H1 (cell line): ENCODE data around the gene EMP2. TPM values are rescaled to one million over a fixed set of nuclear protein-coding genes. Genes with fewer than 3 reads are reported as not detected.

Source experiments
- CTCF ChIA-PET: fragments of 300-600 bp; sonication (Branson Sonifier 250); formaldehyde crosslinking; loops from one replicate; lab custom pipeline; 2021; ENCODE audit not compliant: partially characterized antibody; lab: Charles Lee
- POLR2A ChIA-PET: fragments of 300-600 bp; sonication (Branson Sonifier 250); formaldehyde crosslinking; loops from one replicate; lab custom pipeline; 2021; ENCODE audit warnings: inconsistent platforms; ENCODE audit not compliant: partially characterized antibody; lab: Charles Lee
- DNase-seq, 2 experiments: peaks; one replicate each; pipeline versions ENCODE4 v3.0.0 to v3.0.0-alpha.2; 2010 to 2022; ENCODE audit warnings: low spot score in 2 of 2, low read depth in 1 of 2, mixed read lengths in 1 of 2
- FAIRE-seq: peaks from 2 replicates; lab custom pipeline; 2011; peaks lifted over from hg19 to GRCh38; lab: Jason Lieb, UNC
- H2AFZ ChIP-seq: 2 replicates; pipeline ENCODE4 v1.8.1; 2012; ENCODE audit warnings: low read length, inconsistent platforms
- H2AK5ac ChIP-seq: 2 replicates; pipeline ENCODE4 v1.6.1; 2013; ENCODE audit warnings: low read depth, low read length
- H2BK120ac ChIP-seq: replicated peaks from 2 replicates; pipeline ENCODE3; 2013; ENCODE audit warnings: low read depth, low read length, inconsistent platforms
- H2BK12ac ChIP-seq: 2 replicates; pipeline ENCODE4 v1.6.1; 2013; ENCODE audit warnings: low read depth, low read length
- H2BK15ac ChIP-seq: 2 replicates; pipeline ENCODE4 v1.6.1; 2013; ENCODE audit warnings: low read length
- H2BK20ac ChIP-seq: 2 replicates; pipeline ENCODE4 v1.6.1; 2013; ENCODE audit warnings: low read length
- H2BK5ac ChIP-seq: 2 replicates; pipeline ENCODE4 v1.6.1; 2013; ENCODE audit warnings: low read depth, low read length
- H3K14ac ChIP-seq: 2 replicates; pipeline ENCODE4 v1.6.1; 2013; ENCODE audit warnings: inconsistent platforms; ENCODE audit not compliant: insufficient read length
- H3K18ac ChIP-seq: 2 replicates; pipeline ENCODE4 v1.6.1; 2013; ENCODE audit warnings: low read length; ENCODE audit errors: extremely low read depth
- H3K23ac ChIP-seq: 2 replicates; pipeline ENCODE4 v1.6.1; 2013; ENCODE audit warnings: inconsistent platforms; ENCODE audit not compliant: insufficient read length
- H3K23me2 ChIP-seq: 2 replicates; pipeline ENCODE4 v1.6.1; 2013; ENCODE audit warnings: low read depth, low read length
- H3K27ac ChIP-seq: 2 replicates; pipeline ENCODE4 v1.6.1; 2011; ENCODE audit warnings: low read depth, low read length, inconsistent platforms
- H3K27me3 ChIP-seq, 4 experiments: replicated peaks in 1 of 4; 1 replicate in 1 of 4; 2 replicates in 3 of 4; pipeline versions ENCODE4 v1.6.1 to v1.8.1; 2011 to 2013; ENCODE audit warnings: low read length in 3 of 4, mild to moderate bottlenecking in 3 of 4, inconsistent platforms in 2 of 4, mixed read lengths in 2 of 4, moderate library complexity in 1 of 4; ENCODE audit not compliant: control insufficient read depth in 3 of 4, insufficient read depth in 3 of 4; ENCODE audit errors: extremely low read depth in 1 of 4
- H3K36me3 ChIP-seq, 4 experiments: 2 replicates each; pipeline versions ENCODE4 v1.6.1 to v1.8.1; 2011 to 2013; ENCODE audit warnings: mild to moderate bottlenecking in 4 of 4, low read length in 3 of 4, moderate library complexity in 2 of 4, control low read depth in 1 of 4, inconsistent platforms in 1 of 4; ENCODE audit not compliant: insufficient read depth in 4 of 4, control insufficient read depth in 2 of 4
- H3K4ac ChIP-seq: replicated peaks from 2 replicates; pipeline ENCODE3; 2013; ENCODE audit warnings: low read length, low read depth, mixed read lengths, inconsistent platforms; ENCODE audit not compliant: insufficient read length
- H3K4me1 ChIP-seq, 4 experiments: replicated peaks in 1 of 4; 1 replicate in 1 of 4; 2 replicates in 3 of 4; pipeline versions ENCODE4 v1.6.1 to v1.8.1; 2011 to 2013; ENCODE audit warnings: low read length in 3 of 4, inconsistent platforms in 2 of 4, mixed read lengths in 1 of 4; ENCODE audit not compliant: insufficient read depth in 4 of 4, control insufficient read depth in 3 of 4
- H3K4me2 ChIP-seq, 2 experiments: 2 replicates each; pipeline versions ENCODE4 v1.6.1 to v1.8.1; 2011 to 2013; ENCODE audit warnings: low read depth in 2 of 2, low read length in 2 of 2, control low read depth in 1 of 2, inconsistent platforms in 1 of 2, mild to moderate bottlenecking in 1 of 2; ENCODE audit not compliant: insufficient read depth in 1 of 2
- H3K4me3 ChIP-seq, 4 experiments: fragments of 200-600, 300-600 bp in 1 of 4; sonication (generic), shearing (Covaris generic), sonication (Bioruptor Twin) in 1 of 4; 2 replicates each; pipeline versions ENCODE4 v1.5.1 to v1.8.1; 2011 to 2016; ENCODE audit warnings: low read length in 4 of 4, low read depth in 3 of 4, control low read depth in 2 of 4, inconsistent platforms in 2 of 4, mild to moderate bottlenecking in 2 of 4, mixed read lengths in 1 of 4, moderate library complexity in 1 of 4; ENCODE audit not compliant: insufficient read depth in 2 of 4; ENCODE audit errors: extremely low read depth in 1 of 4
- H3K56ac ChIP-seq: replicated peaks from 2 replicates; pipeline ENCODE3; 2013; ENCODE audit warnings: low read depth, mild to moderate bottlenecking, mixed read lengths, low read length, inconsistent platforms; ENCODE audit not compliant: insufficient read length
- H3K79me1 ChIP-seq: 2 replicates; pipeline ENCODE4 v1.6.1; 2013; ENCODE audit warnings: low read depth, low read length, control low read depth
- H3K79me2 ChIP-seq, 2 experiments: 2 replicates each; pipeline versions ENCODE4 v1.6.1 to v1.8.1; 2012 to 2013; ENCODE audit warnings: low read length in 2 of 2, mild to moderate bottlenecking in 2 of 2, inconsistent platforms in 1 of 2; ENCODE audit not compliant: insufficient read depth in 2 of 2, control insufficient read depth in 1 of 2
- H3K9ac ChIP-seq, 4 experiments: replicated peaks in 1 of 4; 1 replicate in 1 of 4; 2 replicates in 3 of 4; pipeline versions ENCODE4 v1.6.1 to v1.8.1; 2011 to 2013; ENCODE audit warnings: low read depth in 3 of 4, low read length in 3 of 4, control low read depth in 2 of 4, mild to moderate bottlenecking in 2 of 4, moderate library complexity in 2 of 4, inconsistent platforms in 1 of 4; ENCODE audit errors: extremely low read depth in 1 of 4
- H3K9me3 ChIP-seq, 2 experiments: 2 replicates each; pipeline versions ENCODE4 v1.6.1 to v1.8.1; 2012 to 2013; ENCODE audit warnings: mild to moderate bottlenecking in 2 of 2, moderate library complexity in 2 of 2, control low read depth in 1 of 2, inconsistent platforms in 1 of 2, low read depth in 1 of 2, low read length in 1 of 2, mixed read lengths in 1 of 2; ENCODE audit not compliant: insufficient read depth in 2 of 2
- H4K20me1 ChIP-seq, 2 experiments: replicated peaks in 1 of 2; 2 replicates each; pipeline versions ENCODE3 to v1.8.1; 2011 to 2013; ENCODE audit warnings: inconsistent platforms in 2 of 2, low read length in 2 of 2, mild to moderate bottlenecking in 1 of 2; ENCODE audit not compliant: insufficient read depth in 2 of 2, control insufficient read depth in 1 of 2
- H4K5ac ChIP-seq: 2 replicates; pipeline ENCODE4 v1.6.1; 2013; ENCODE audit warnings: low read length, low read depth, mixed read lengths, inconsistent platforms; ENCODE audit not compliant: insufficient read length
- H4K8ac ChIP-seq: 2 replicates; pipeline ENCODE4 v1.8.0; 2013; ENCODE audit warnings: mild to moderate bottlenecking, moderate library complexity, low read length, inconsistent platforms; ENCODE audit not compliant: insufficient read depth; ENCODE audit errors: extremely low read depth
- H4K91ac ChIP-seq: replicated peaks from 2 replicates; pipeline ENCODE3; 2013; ENCODE audit warnings: low read length, mixed read lengths, inconsistent platforms; ENCODE audit not compliant: insufficient read length
- EZH2 ChIP-seq: fragments of 200-600 bp; sonication (generic); IDR thresholded peaks from 2 replicates; pipeline ENCODE4 v1.7.1; 2012; ENCODE audit warnings: low read depth, mild to moderate bottlenecking, moderate library complexity, low read length, inconsistent platforms; ENCODE audit not compliant: severe bottlenecking
- WGBS, 2 experiments: shearing (Covaris generic) in 1 of 2; methylation state at CpG; one replicate each; pipeline versions ENCODE4 v1.1.6 to v1.1.7; 2013 to 2015; ENCODE audit warnings: low lambda C conversion rate in 2 of 2, mixed read lengths in 2 of 2, inconsistent platforms in 1 of 2, low coverage in 1 of 2, missing lambda C conversion rate in 1 of 2; ENCODE audit not compliant: insufficient replicate concordance in 2 of 2, insufficient coverage in 1 of 2, insufficient read length in 1 of 2; ENCODE audit errors: extremely low coverage in 1 of 2, missing lambda C conversion rate in 1 of 2; 5-methylcytosine and 5-hydroxymethylcytosine counted together
- polyA plus RNA-seq, 7 experiments: library from polyadenylated mRNA; depleted of rRNA in 3 of 7; stranded (reverse) in 5 of 7; unstranded in 2 of 7; fragments of >200 nt in 5 of 7; fragments of 200-250 nt in 2 of 7; gene quantifications; 1 replicate in 5 of 7; 2 replicates in 1 of 7; 4 replicates in 1 of 7; pipeline versions ENCODE4 v1.2.1 to v1.2.3, GENCODE V29; 2011 to 2013; ENCODE audit warnings: missing spikeins in 2 of 7, mixed read lengths in 2 of 7
- total RNA-seq: library from RNA; stranded (reverse); fragmentation: NEBNext Ultra II Directional; extraction: Animal tissue kit (Norgen Biotek cat#: 25700); gene quantifications from 2 replicates; pipeline ENCODE4 v1.2.1, GENCODE V29; 2021

EMP2 gene
- total and polyA plus RNA-seq, 2 of the 8 experiments (the other 6 are each of a cell fraction or from before 2014, with no cell fraction given) = 22.6 to 23.3 TPM

DNA sequence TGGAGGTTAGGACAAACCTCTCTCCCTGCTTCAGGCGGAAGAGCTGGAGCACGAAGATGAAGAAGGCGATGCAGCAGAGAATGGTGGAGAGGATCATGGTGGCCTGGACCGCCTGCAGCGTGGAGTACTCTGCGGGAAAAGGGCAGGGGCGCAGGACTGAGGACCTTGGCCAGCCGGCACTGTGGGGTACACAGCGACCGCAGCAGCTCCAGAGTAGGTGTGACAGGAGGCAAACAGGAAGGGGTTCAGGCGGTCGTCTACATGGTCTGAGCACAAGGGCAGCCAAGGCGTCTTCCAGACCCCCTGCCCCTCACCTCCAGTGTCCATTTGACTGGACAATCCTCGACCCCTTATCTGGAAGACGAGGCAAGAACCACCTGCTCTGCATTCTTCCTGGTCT lies 42.5 kb downstream of the EMP2 start:
- Histone ChIP-seq H2AFZ (no peak overlapping the region), H2AK5ac (no peak overlapping the region), H3K9me3 (no peaks in the 10 kb centered on the region), H3K27ac (no peak overlapping the region), H3K4me3 (no peak overlapping the region), H4K20me1 (no peaks in the 10 kb centered on the region), H3K4ac (no peak overlapping the region), H3K4me1 (no peaks in the 10 kb centered on the region), H3K4me2 (no peak overlapping the region), H3K27me3 (no peaks in the 10 kb centered on the region), H3K79me1 (no peaks in the 10 kb centered on the region), H2BK120ac (no peak overlapping the region), H3K23me2 (no peaks in the 10 kb centered on the region), H3K9ac (no peak overlapping the region), H3K14ac (no peak overlapping the region), H2BK20ac (no peak overlapping the region), H2BK5ac (no peak overlapping the region), H3K36me3 (no peaks in the 10 kb centered on the region; a peak in 1 of 8 replicates), H2BK15ac (no peak overlapping the region), H3K79me2 (no peaks in the 10 kb centered on the region), H4K91ac (no peak overlapping the region), H4K8ac (no peak overlapping the region), H2BK12ac (no peak overlapping the region), H3K18ac (no peak overlapping the region), H3K23ac (no peak overlapping the region), H4K5ac (no peak overlapping the region), H3K56ac (no peak overlapping the region)
- TF ChIP-seq EZH2 = no peak
- ChIA-PET POLR2A (interaction anchor here (1.1 kb wide), 1 partner anchor 42 kb away, joined by 4 read pairs; no protein-coding TSS in a partner anchor), CTCF (interaction anchor here (0.9 kb wide), 1 partner anchor 72 kb away, joined by 3 read pairs; no protein-coding TSS in a partner anchor)
- no peak for FAIRE-seq
- 89% methylated on average over 15 of the region's 15 CpGs; no CpG with 5 or more reads in 1 of the 2 experiments for WGBS, 2 experiments
- DNase-seq = no peak
